Subcutaneous abdominal adipose tissue (tissue), 5 donors: ENCODE measurements around the gene ZNF286A.
"Not testable (repeated sequence)": the region's sequence is repeated elsewhere in the genome, so short reads cannot be mapped to it uniquely, and the experiment has no call there.

Experiments used
- H3K27ac ChIP-seq: one replicate; pipeline ENCODE4 v1.7.0; 2013; ENCODE audit warnings: low read depth, mild to moderate bottlenecking, inconsistent platforms, low read length, moderate library complexity
- H3K27me3 ChIP-seq, 5 donors: one replicate each; pipeline ENCODE4 v1.7.0; 2013; ENCODE audit warnings: low read length in 5 of 5, inconsistent platforms in 1 of 5; ENCODE audit not compliant: control insufficient read depth in 5 of 5, insufficient read depth in 4 of 5
- H3K36me3 ChIP-seq, 5 donors: one replicate each; pipeline ENCODE4 v1.7.0; 2013; ENCODE audit warnings: low read length in 5 of 5; ENCODE audit not compliant: control insufficient read depth in 5 of 5, insufficient read depth in 5 of 5
- H3K4me1 ChIP-seq, 5 donors: one replicate each; pipeline ENCODE4 v1.7.0; 2013; ENCODE audit warnings: low read length in 5 of 5, mild to moderate bottlenecking in 3 of 5, moderate library complexity in 1 of 5; ENCODE audit not compliant: control insufficient read depth in 5 of 5, insufficient read depth in 5 of 5
- H3K4me3 ChIP-seq, 5 donors: one replicate each; pipeline ENCODE4 v1.7.0; 2013; ENCODE audit warnings: low read length in 5 of 5, low read depth in 1 of 5
- H3K9ac ChIP-seq, 5 donors: one replicate each; pipeline ENCODE4 v1.7.0; 2013; ENCODE audit warnings: low read length in 5 of 5, mild to moderate bottlenecking in 4 of 5, moderate library complexity in 3 of 5
- H3K9me3 ChIP-seq, 5 donors: one replicate each; pipeline ENCODE4 v1.7.0; 2013; ENCODE audit warnings: low read length in 5 of 5; ENCODE audit not compliant: control insufficient read depth in 5 of 5
- donor health status: healthy.
- donor health status: healthy.
- donor health status: healthy.
- donor health status: healthy.
- donor health status: healthy.

ZNF286A gene

GRCh38 chr17:15733174-15733789 is 33.7 kb downstream of the ZNF286A start:
- H3K9me3 ChIP-seq, H3K27me3 ChIP-seq, H3K4me3 ChIP-seq: not testable (repeated sequence)

DNA sequence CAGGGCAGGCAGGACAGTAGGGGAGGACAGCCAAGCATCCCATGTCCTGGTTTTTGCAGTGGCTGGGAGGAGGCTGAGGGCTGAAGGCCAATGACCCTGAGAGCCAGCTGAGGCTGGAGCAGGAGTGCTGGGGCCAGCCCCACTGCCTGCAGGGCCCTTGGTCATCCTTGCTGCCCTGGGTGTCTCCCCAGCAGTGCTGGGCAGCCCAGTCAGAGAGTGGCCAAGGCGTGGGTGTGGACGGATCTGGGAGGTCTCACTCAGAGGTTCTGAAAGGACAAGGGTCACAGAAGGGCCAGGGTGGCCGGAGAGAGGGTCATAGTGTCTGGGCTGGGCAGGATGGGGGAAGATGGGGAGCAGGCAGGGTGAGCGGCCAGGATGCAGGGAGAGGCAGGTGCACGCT is 37.0 kb downstream of the ZNF286A start:
- not testable (repeated sequence) for H3K4me1 ChIP-seq, H3K27me3 ChIP-seq, H3K4me3 ChIP-seq, H3K9me3 ChIP-seq, H3K36me3 ChIP-seq, H3K27ac ChIP-seq, H3K9ac ChIP-seq

More at GRCh38 chr17:15733174-15733789, 33.7 kb downstream of the ZNF286A start:
- not testable (repeated sequence) for H3K27ac ChIP-seq, H3K36me3 ChIP-seq, H3K9ac ChIP-seq, H3K4me1 ChIP-seq

DNA sequence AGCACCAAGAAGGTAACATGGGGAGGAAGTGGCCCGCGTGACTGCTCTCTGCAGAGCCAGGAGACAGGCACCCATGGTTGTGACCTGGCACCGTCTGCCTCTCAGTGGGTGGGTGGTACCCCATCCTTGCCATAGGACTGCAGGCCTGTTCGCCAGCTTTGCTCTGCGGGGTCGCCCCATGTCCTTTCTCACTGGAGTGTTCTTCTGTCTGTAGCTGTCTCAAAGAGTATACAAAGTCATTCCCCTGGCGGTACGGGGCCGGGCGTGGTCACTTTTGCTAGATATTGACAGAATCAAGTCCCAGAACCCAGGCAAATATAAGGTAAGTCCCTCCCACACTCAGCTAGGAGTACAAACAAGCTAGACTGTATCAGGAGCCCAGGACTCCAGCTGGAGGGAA is 38.5 kb downstream of the ZNF286A start:
- peaks cover 0 to 4% (median 0%) of the 10 kb centered on the region in 5 donors for H3K27me3 ChIP-seq
- H3K9me3 ChIP-seq: no peaks in the 10 kb centered on the region
- H3K4me3 ChIP-seq: no peak overlapping the region
- no peaks in the 10 kb centered on the region for H3K36me3 ChIP-seq
- H3K27ac ChIP-seq: no peak overlapping the region
- H3K9ac ChIP-seq: no peak overlapping the region
- H3K4me1 ChIP-seq: no peaks in the 10 kb centered on the region

GRCh38 chr17:15739259-15739658 is 39.7 kb downstream of the ZNF286A start:
- H3K27ac ChIP-seq, H3K4me1 ChIP-seq, H3K9ac ChIP-seq: not testable (repeated sequence)

GRCh38 chr17:15740041-15740440 is 40.5 kb downstream of the ZNF286A start:
- H3K4me3 ChIP-seq, H3K9ac ChIP-seq, H3K9me3 ChIP-seq, H3K36me3 ChIP-seq, H3K4me1 ChIP-seq, H3K27me3 ChIP-seq, H3K27ac ChIP-seq: not testable (repeated sequence)

More at GRCh38 chr17:15739259-15739658, 39.7 kb downstream of the ZNF286A start:
- not testable (repeated sequence) for H3K4me3 ChIP-seq, H3K9me3 ChIP-seq, H3K36me3 ChIP-seq, H3K27me3 ChIP-seq

- no peaks in the 10 kb centered on the region for H3K9me3 ChIP-seq
- no peak overlapping the region for H3K9ac ChIP-seq
- no peak overlapping the region for H3K4me3 ChIP-seq
- no peaks in the 10 kb centered on the region for H3K4me1 ChIP-seq
- H3K27me3 ChIP-seq: peaks cover 0 to 4% (median 0%) of the 10 kb centered on the region in 5 donors
- no peak overlapping the region for H3K27ac ChIP-seq
- no peaks in the 10 kb centered on the region for H3K36me3 ChIP-seq
These were observed 41.1 kb downstream of the ZNF286A start for GRCh38 chr17:15740570-15741120.

DNA sequence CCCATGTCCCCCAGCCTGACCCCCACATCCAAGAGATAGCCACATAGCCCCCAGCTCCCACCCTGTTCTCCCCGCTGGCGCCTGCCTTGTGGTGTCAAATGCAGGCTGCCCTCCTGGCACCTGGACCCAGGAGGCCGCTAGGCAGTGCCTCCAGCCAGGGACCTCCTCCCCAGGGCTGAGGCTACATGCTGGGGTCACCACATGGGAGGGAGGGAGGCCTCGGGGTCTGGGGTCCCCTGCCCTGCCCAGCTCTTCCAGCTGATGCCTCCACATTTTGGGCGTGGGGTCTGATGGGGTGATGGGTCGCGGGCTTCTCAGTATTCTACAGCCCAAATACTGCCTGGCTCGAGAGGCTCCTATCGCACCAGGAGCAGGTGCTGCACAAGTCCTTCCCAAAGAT is 42.1 kb downstream of the ZNF286A start:
- Histone ChIP-seq H3K36me3 (no peaks in the 10 kb centered on the region), H3K27me3 (peaks cover 0 to 4% (median 0%) of the 10 kb centered on the region in 5 donors), H3K9me3 (no peaks in the 10 kb centered on the region), H3K9ac (no peak overlapping the region), H3K27ac (no peak overlapping the region), H3K4me3 (no peak overlapping the region), H3K4me1 (no peaks in the 10 kb centered on the region)

DNA sequence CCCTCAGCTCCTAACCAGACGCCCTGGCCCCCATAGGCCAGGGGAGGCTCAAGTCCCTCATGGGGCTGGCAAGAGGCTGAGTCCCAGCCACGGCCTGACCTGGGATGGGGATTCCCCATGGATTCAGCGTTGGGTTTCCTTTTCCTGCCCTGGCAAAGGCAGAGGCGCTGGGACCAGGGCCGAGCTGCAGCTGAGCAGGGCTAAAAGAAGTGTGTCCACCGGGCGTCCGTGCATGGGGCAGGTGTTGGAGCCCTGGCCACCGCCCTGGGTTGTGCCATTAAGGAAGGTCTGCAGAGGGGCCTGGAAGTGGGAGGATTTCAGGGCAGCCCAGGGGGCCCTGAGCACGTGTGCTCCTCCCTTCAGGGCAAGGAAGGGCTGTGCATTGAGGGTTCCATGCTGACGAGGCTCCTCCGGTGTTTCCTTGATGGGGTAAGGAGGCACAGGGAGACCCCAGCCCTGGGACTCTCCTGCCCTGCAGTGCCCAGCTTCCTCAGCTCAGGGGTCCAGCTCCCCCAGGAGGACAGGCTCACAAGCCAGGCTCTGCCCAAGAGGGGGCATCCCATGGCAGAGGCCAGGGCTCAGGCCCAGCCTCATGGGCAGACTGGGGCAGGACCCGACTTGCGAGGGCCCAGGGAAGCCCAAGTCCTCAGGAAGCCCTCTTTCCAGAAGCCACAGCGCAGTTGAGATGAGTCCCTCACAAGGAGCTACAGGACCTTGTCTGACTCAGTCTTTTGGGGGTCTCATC is 42.7 kb downstream of the ZNF286A start:
- Histone ChIP-seq H3K27me3 (peaks cover 0 to 4% (median 0%) of the 10 kb centered on the region in 5 donors), H3K9ac (no peak overlapping the region), H3K4me1 (no peaks in the 10 kb centered on the region), H3K36me3 (no peaks in the 10 kb centered on the region), H3K9me3 (no peaks in the 10 kb centered on the region), H3K4me3 (no peak overlapping the region), H3K27ac (no peak overlapping the region)

DNA sequence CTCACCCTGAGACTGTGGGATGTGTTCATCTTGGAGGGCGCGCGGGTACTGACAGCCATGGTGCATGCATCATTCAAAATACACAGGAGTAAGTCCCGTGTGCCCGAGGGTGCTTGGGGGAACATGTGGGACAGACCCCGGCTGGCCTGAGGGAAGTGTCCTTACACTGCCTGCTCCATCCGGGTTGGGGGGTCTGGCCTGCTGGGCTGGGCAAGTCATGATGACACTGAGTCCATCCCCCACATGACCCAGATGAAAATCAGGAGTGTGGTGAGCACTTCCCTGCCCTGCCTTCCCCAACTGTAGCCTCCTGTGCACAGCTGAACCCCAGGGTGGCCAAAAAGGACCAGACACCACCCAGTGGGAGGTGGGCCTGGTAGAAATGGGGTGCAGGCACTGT is 43.4 kb downstream of the ZNF286A start:
- H3K36me3 ChIP-seq: no peaks in the 10 kb centered on the region
- no peak overlapping the region for H3K27ac ChIP-seq
- H3K9me3 ChIP-seq: no peaks in the 10 kb centered on the region
- H3K9ac ChIP-seq: no peak overlapping the region
- H3K27me3 ChIP-seq: peaks cover 0 to 4% (median 0%) of the 10 kb centered on the region in 5 donors
- no peak overlapping the region for H3K4me3 ChIP-seq
- no peaks in the 10 kb centered on the region for H3K4me1 ChIP-seq

DNA sequence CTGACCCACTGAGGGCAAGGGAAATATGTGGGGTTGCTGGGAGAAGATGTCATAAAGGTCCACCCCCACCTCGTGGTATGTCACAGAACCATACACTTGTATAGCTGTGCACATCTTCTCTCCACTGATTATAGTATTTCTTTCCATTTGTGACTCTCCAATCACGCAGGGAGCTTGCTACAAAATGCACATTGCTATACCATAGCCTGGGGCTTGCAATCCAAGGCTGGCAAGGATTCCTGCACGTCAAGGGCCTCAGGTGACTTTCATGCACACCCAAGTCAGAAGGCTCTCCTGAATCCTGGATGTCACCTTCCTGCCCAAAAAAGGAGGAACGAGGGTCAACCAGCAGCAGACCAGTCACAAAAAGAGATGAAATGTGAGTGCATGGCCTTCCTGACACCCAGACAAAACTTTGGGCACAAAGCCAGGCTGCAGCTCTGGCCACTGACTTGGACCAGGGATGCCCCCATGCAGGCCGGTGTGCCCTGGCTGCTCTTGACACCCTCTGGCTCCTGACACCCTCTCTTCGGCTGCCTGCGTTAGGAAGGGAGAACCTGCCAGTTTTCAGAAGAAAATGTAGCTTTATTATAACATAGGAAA is 44.6 kb downstream of the ZNF286A start:
- no peak overlapping the region for H3K4me3 ChIP-seq
- no peak overlapping the region for H3K27ac ChIP-seq
- no peaks in the 10 kb centered on the region for H3K36me3 ChIP-seq
- no peaks in the 10 kb centered on the region for H3K4me1 ChIP-seq
- H3K9ac ChIP-seq: no peak overlapping the region
- no peaks in the 10 kb centered on the region for H3K9me3 ChIP-seq
- peaks cover 0 to 4% (median 0%) of the 10 kb centered on the region in 5 donors for H3K27me3 ChIP-seq
